GM23338 (cell line): ENCODE results near the gene GPC5. TPM values are rescaled to one million over a fixed set of nuclear protein-coding genes. Genes with fewer than 3 reads are reported as not detected.

Source experiments
- ATAC-seq: fragments of 200-7000 bp; cut with Tn5 transposase; 3 replicates; pipeline ENCODE4 v1.9.1; 2020
- DNase-seq: peaks from one replicate; pipeline ENCODE4 v3.0.0-alpha.2; 2015; ENCODE audit warnings: low spot score
- H2AFZ ChIP-seq: fragments of 200-600 bp; sonication (generic); 2 replicates; pipeline ENCODE4 v1.8.0; 2016; ENCODE audit warnings: antibody characterized with exemption, mild to moderate bottlenecking, moderate library complexity
- H3F3A ChIP-seq: fragments of 200-600 bp; sonication (generic); replicated peaks from 2 replicates; pipeline ENCODE4 v1.8.0; 2017; ENCODE audit warnings: antibody characterized with exemption, mixed run types, low read depth
- H3K27ac ChIP-seq: fragments of 200-600 bp; sonication (generic); 2 replicates; pipeline ENCODE4 v1.6.1; 2016; ENCODE audit warnings: low read depth
- H3K27me3 ChIP-seq: fragments of 200-600 bp; sonication (generic); 2 replicates; pipeline ENCODE4 v1.8.0; 2016; ENCODE audit warnings: mild to moderate bottlenecking, mixed run types, moderate library complexity; ENCODE audit not compliant: insufficient read depth
- H3K36me3 ChIP-seq: fragments of 200-600 bp; sonication (generic); 2 replicates; pipeline ENCODE4 v1.8.0; 2016; ENCODE audit warnings: mild to moderate bottlenecking; ENCODE audit not compliant: insufficient read depth
- H3K4me1 ChIP-seq: fragments of 200-600 bp; sonication (generic); 2 replicates; pipeline ENCODE4 v1.8.0; 2016; ENCODE audit warnings: mild to moderate bottlenecking, moderate library complexity; ENCODE audit not compliant: insufficient read depth
- H3K4me2 ChIP-seq: fragments of 200-600 bp; sonication (generic); 2 replicates; pipeline ENCODE4 v1.7.1; 2017; ENCODE audit warnings: mixed run types
- H3K4me3 ChIP-seq: fragments of 200-600 bp; sonication (generic); 2 replicates; pipeline ENCODE4 v1.6.1; 2016; ENCODE audit warnings: mixed run types
- H3K79me2 ChIP-seq: fragments of 200-600 bp; sonication (generic); replicated peaks from 2 replicates; pipeline ENCODE4 v1.8.0; 2017; ENCODE audit warnings: mild to moderate bottlenecking; ENCODE audit not compliant: insufficient read depth
- H3K9me2 ChIP-seq: fragments of 200-600 bp; sonication (generic); 2 replicates; pipeline ENCODE4 v1.8.0; 2017; ENCODE audit not compliant: insufficient read depth
- H4K20me1 ChIP-seq: fragments of 200-600 bp; sonication (generic); replicated peaks from 2 replicates; pipeline ENCODE4 v1.8.0; 2017; ENCODE audit warnings: mild to moderate bottlenecking; ENCODE audit not compliant: insufficient read depth
- H3K27ac Mint-ChIP-seq: 2 replicates; pipeline ENCODE4 v1.8.0; 2020; ENCODE audit warnings: inconsistent platforms, mild to moderate bottlenecking, moderate library complexity, mixed read lengths
- H3K27me3 Mint-ChIP-seq: 3 replicates; pipeline ENCODE4 v1.8.0; 2022; ENCODE audit warnings: low read depth, mild to moderate bottlenecking, moderate library complexity, mixed read lengths, inconsistent platforms; ENCODE audit not compliant: insufficient read depth, poor library complexity
- H3K36me3 Mint-ChIP-seq: 3 replicates; pipeline ENCODE4 v1.8.0; 2021; ENCODE audit warnings: low read depth, mild to moderate bottlenecking, inconsistent platforms, moderate library complexity, mixed read lengths
- H3K4me1 Mint-ChIP-seq: 3 replicates; pipeline ENCODE4 v1.8.0; 2020; ENCODE audit warnings: mild to moderate bottlenecking, inconsistent platforms, mixed read lengths
- H3K4me3 Mint-ChIP-seq: 3 replicates; pipeline ENCODE4 v1.8.0; 2021; ENCODE audit warnings: moderate library complexity, mild to moderate bottlenecking, inconsistent platforms, mixed read lengths
- H3K9me3 Mint-ChIP-seq: 3 replicates; pipeline ENCODE4 v1.8.0; 2020; ENCODE audit warnings: moderate library complexity, mild to moderate bottlenecking, inconsistent platforms, mixed read lengths
- CREB1 ChIP-seq: fragments of 250-450 bp; sonication (Bioruptor Pico); IDR thresholded peaks from 2 replicates; pipeline ENCODE4 v1.5.0; 2020; ENCODE audit warnings: low read depth, mild to moderate bottlenecking, moderate library complexity
- CTCF ChIP-seq, 2 experiments: fragments of 200-600 bp in 1 of 2; sonication (generic) in 1 of 2; conservative IDR thresholded peaks; 2 replicates each; pipeline versions ENCODE4 v1.5.1 to v1.6.1; 2016 to 2017; ENCODE audit warnings: antibody characterized with exemption in 2 of 2, low read depth in 2 of 2, mild to moderate bottlenecking in 2 of 2, moderate library complexity in 1 of 2
- EZH2 ChIP-seq: fragments of 200-600 bp; sonication (generic); IDR thresholded peaks from one replicate; pipeline ENCODE4 v1.8.0; 2017; ENCODE audit warnings: antibody characterized with exemption, mild to moderate bottlenecking, low read depth; ENCODE audit not compliant: unreplicated experiment
- JUNB ChIP-seq: IDR thresholded peaks from one replicate; pipeline ENCODE4 v1.6.1; 2016; ENCODE audit warnings: antibody characterized with exemption; ENCODE audit not compliant: unreplicated experiment
- STAT1 ChIP-seq: IDR thresholded peaks from one replicate; pipeline ENCODE4 v1.6.1; 2016; ENCODE audit warnings: antibody characterized with exemption; ENCODE audit not compliant: unreplicated experiment
- ZNF114 ChIP-seq: fragments of 250-450 bp; sonication (Bioruptor Pico); IDR thresholded peaks from 2 replicates; pipeline ENCODE4 v1.5.0; 2020; ENCODE audit warnings: mild to moderate bottlenecking, moderate library complexity
- ZNF331 ChIP-seq: fragments of 250-450 bp; sonication (Bioruptor Pico); IDR thresholded peaks from 2 replicates; pipeline ENCODE4 v1.5.0; 2020; ENCODE audit warnings: low read depth, mild to moderate bottlenecking, moderate library complexity
- ZNF462 ChIP-seq: fragments of 250-450 bp; sonication (Bioruptor Pico); IDR thresholded peaks from 2 replicates; pipeline ENCODE4 v1.5.0; 2020; ENCODE audit warnings: mild to moderate bottlenecking, moderate library complexity
- polyA plus RNA-seq: library from polyadenylated mRNA; unstranded; fragments of >200 nt; fragmentation: Nextera tagmentation; extraction: Ambion mirVana; gene quantifications from 2 replicates; pipeline ENCODE4 v1.2.1, GENCODE V29; 2016
- total RNA-seq: library from RNA; depleted of rRNA; stranded (reverse); fragments of >200 nt; shearing (Covaris generic); gene quantifications from 2 replicates; pipeline ENCODE4 v1.2.3, GENCODE V29; 2014

The GPC5 gene
- total and polyA plus RNA-seq, 2 experiments from 2014 or later = 0.95 to 1.1 TPM

GRCh38 chr13:91534996-91535395, 136.6 kb downstream of the GPC5 start (continued):
- no peak for TF ChIP-seq ZNF462
- TF ChIP-seq ZNF331 (CRISPR knock-in tag) = no peak
- TF ChIP-seq CREB1 = no peak
- no peak for TF ChIP-seq ZNF114 (CRISPR knock-in tag)
- no peak for TF ChIP-seq EZH2
- TF ChIP-seq CTCF (conservative IDR thresholded peaks at IDR 0.05; ENCODE audit: low read depth in 2 of 2) = no peak

GRCh38 chr13:91537376-91537775, 139.0 kb downstream of the GPC5 start:
- no peak overlapping the region for H3K4me3 Mint-ChIP-seq
- H4K20me1 ChIP-seq = no peaks in the 10 kb centered on the region
- H3K27ac ChIP-seq = no peak overlapping the region
- no peaks in the 10 kb centered on the region for H3F3A ChIP-seq
- no peaks in the 10 kb centered on the region for H3K27me3 Mint-ChIP-seq
- no peak overlapping the region for H3K4me3 ChIP-seq
- no peaks in the 10 kb centered on the region for H3K36me3 Mint-ChIP-seq
- no peak overlapping the region for H2AFZ ChIP-seq
- no peaks in the 10 kb centered on the region for H3K9me3 Mint-ChIP-seq
- ATAC-seq (no peak), DNase-seq (no peak)
- H3K27ac Mint-ChIP-seq = no peak overlapping the region
- no peak for TF ChIP-seq CREB1
- no peak for TF ChIP-seq STAT1
- TF ChIP-seq ZNF331 (CRISPR knock-in tag) = no peak
- TF ChIP-seq JUNB = no peak
- no peak overlapping the region for H3K4me2 ChIP-seq
- no peaks in the 10 kb centered on the region; the same call in 1 of the 2 replicates for H3K4me1 ChIP-seq
- no peaks in the 10 kb centered on the region for H3K79me2 ChIP-seq
- H3K4me1 Mint-ChIP-seq = peaks cover 4% of the 10 kb centered on the region
- no peaks in the 10 kb centered on the region for H3K27me3 ChIP-seq
- H3K9me2 ChIP-seq = 0 out of 2 replicates have a peak, but pooled peaks cover 2% of the 10 kb centered on the region
- H3K36me3 ChIP-seq = no peaks in the 10 kb centered on the region
